ENCODE data around the gene MCF2L. TPM values are rescaled to one million over a fixed set of nuclear protein-coding genes. Genes with fewer than 3 reads are reported as not detected.

MCF2L gene
- total RNA-seq, 4 donors from 2014 or later, result 25.0 to 103 (median 61.0) TPM

- intact Hi-C loops (cut with DNase I; ENCODE audit: low total_unique reads), result no loop called here
These were observed 30.6 kb downstream of the MCF2L start for GRCh38 chr13:112999414-113000177.

GRCh38 chr13:113000575-113000974 is 31.6 kb downstream of the MCF2L start:
- Histone ChIP-seq H3K4me3 (no peak overlapping the region), H3K27me3 (no peaks in the 10 kb centered on the region), H3K36me3 (no peaks in the 10 kb centered on the region), H3K27ac (no peak overlapping the region), H3K9me3 (no peaks in the 10 kb centered on the region), H3K4me1 (no peaks in the 10 kb centered on the region)
- DNase-seq, result no peak
- TF ChIP-seq CTCF (IDR thresholded peaks at IDR 0.05) (no peak), POLR2A (IDR thresholded peaks at IDR 0.05) (no peak)
- intact Hi-C loops (cut with DNase I; ENCODE audit: low total_unique reads), result no loop called here

More at GRCh38 chr13:112999414-113000177, 30.6 kb downstream of the MCF2L start:
- no peak for DNase-seq
- Histone ChIP-seq H3K36me3 (no peaks in the 10 kb centered on the region), H3K27ac (no peak overlapping the region), H3K4me3 (no peak overlapping the region), H3K9me3 (no peaks in the 10 kb centered on the region), H3K27me3 (no peaks in the 10 kb centered on the region), H3K4me1 (no peaks in the 10 kb centered on the region)
- TF ChIP-seq CTCF (IDR thresholded peaks at IDR 0.05) (no peak), POLR2A (IDR thresholded peaks at IDR 0.05) (no peak)

- TF ChIP-seq CTCF (IDR thresholded peaks at IDR 0.05) (no peak), POLR2A (IDR thresholded peaks at IDR 0.05) (no peak)
- Histone ChIP-seq H3K36me3 (no peaks in the 10 kb centered on the region), H3K4me3 (no peak overlapping the region), H3K27me3 (no peaks in the 10 kb centered on the region), H3K4me1 (no peaks in the 10 kb centered on the region), H3K9me3 (no peaks in the 10 kb centered on the region), H3K27ac (no peak overlapping the region)
- DNase-seq, result no peak
- intact Hi-C loops (cut with DNase I; ENCODE audit: low total_unique reads), result no loop called here
These were observed 32.5 kb downstream of the MCF2L start for GRCh38 chr13:113001241-113002140.

- intact Hi-C loops (cut with DNase I; ENCODE audit: low total_unique reads), result no loop called here
- Histone ChIP-seq H3K36me3 (no peaks in the 10 kb centered on the region), H3K9me3 (no peaks in the 10 kb centered on the region), H3K27ac (no peak overlapping the region), H3K27me3 (no peaks in the 10 kb centered on the region), H3K4me3 (no peak overlapping the region), H3K4me1 (no peaks in the 10 kb centered on the region)
- no peak for TF ChIP-seq POLR2A (IDR thresholded peaks at IDR 0.05)
- DNase-seq, result no peak
These were observed 33.3 kb downstream of the MCF2L start for GRCh38 chr13:113002206-113002912.

- DNase-seq, result no peak
- Histone ChIP-seq H3K27me3 (no peaks in the 10 kb centered on the region), H3K9me3 (no peaks in the 10 kb centered on the region), H3K4me1 (no peaks in the 10 kb centered on the region), H3K4me3 (no peak overlapping the region), H3K27ac (no peak overlapping the region), H3K36me3 (no peaks in the 10 kb centered on the region)
- TF ChIP-seq CTCF (IDR thresholded peaks at IDR 0.05) (no peak), POLR2A (IDR thresholded peaks at IDR 0.05) (no peak)
- intact Hi-C loops (cut with DNase I; ENCODE audit: low total_unique reads), result no loop called here
These were observed 33.9 kb downstream of the MCF2L start for GRCh38 chr13:113002913-113003290.
